ENCODE measurements around the gene TMEM8B.
A peak's percentile ranks its signal among the peaks of the same experiment; 100 is the strongest.

Gene TMEM8B

GRCh38 chr9:35811381-35812024, 17.5 kb upstream of the TMEM8B start:
- DNase-seq (ENCODE audit: low read depth), result no peak
- H3K4me3 ChIP-seq (ENCODE audit: low read length), result peak overlapping the region; percentile 72
- no peak for TF ChIP-seq CTCF (conservative IDR thresholded peaks at IDR 0.05; ENCODE audit: low read length)

- TF ChIP-seq CTCF (conservative IDR thresholded peaks at IDR 0.05; ENCODE audit: low read length), result no peak; the same call in 1 of the 2 replicates
- H3K4me3 ChIP-seq (ENCODE audit: low read length), result peak within 1 kb of the TSS; percentile 72
- DNase-seq (ENCODE audit: low read depth), result peak; percentile 97
These were observed 16.9 kb upstream of the TMEM8B start, which contains the start of gene SPAG8 for GRCh38 chr9:35812025-35812602. SPAG8 (minus strand) TSS chr9:35812262; CDS start chr9:35812147, 115 bp downstream.

- no peak overlapping the region for H3K4me3 ChIP-seq (ENCODE audit: low read length)
- TF ChIP-seq CTCF (conservative IDR thresholded peaks at IDR 0.05; ENCODE audit: low read length), result peak; percentile 45
- DNase-seq (ENCODE audit: low read depth), result peak; percentile 32
These were observed 15.5 kb upstream of the TMEM8B start for GRCh38 chr9:35813434-35814105.

GRCh38 chr9:35814106-35814840, 14.8 kb upstream of the TMEM8B start:
- peak; percentile 67 for DNase-seq (ENCODE audit: low read depth)
- TF ChIP-seq CTCF (conservative IDR thresholded peaks at IDR 0.05; ENCODE audit: low read length), result peak; percentile 47

GRCh38 chr9:35814841-35815543, 14.0 kb upstream of the TMEM8B start, which contains the start of gene HINT2:
HINT2 (minus strand) TSS chr9:35815042; CDS start chr9:35814979, 63 bp downstream.
- TF ChIP-seq CTCF (conservative IDR thresholded peaks at IDR 0.05; ENCODE audit: low read length), result no peak
- peak; percentile 99 for DNase-seq (ENCODE audit: low read depth)
- H3K4me3 ChIP-seq (ENCODE audit: low read length), result peak within 1 kb of the TSS; percentile 85

More at GRCh38 chr9:35814106-35814840, 14.8 kb upstream of the TMEM8B start:
- peak overlapping the region; percentile 85 for H3K4me3 ChIP-seq (ENCODE audit: low read length)

- TF ChIP-seq CTCF (conservative IDR thresholded peaks at IDR 0.05; ENCODE audit: low read length), result 0 out of 2 replicates have a peak, but pooled peaks have one; percentile 4
- no peak for DNase-seq (ENCODE audit: low read depth)
- no peak overlapping the region for H3K4me3 ChIP-seq (ENCODE audit: low read length)
These were observed 12.3 kb upstream of the TMEM8B start for GRCh38 chr9:35816708-35817107.

Measured in AG10803 (cell line).